GM19328 (cell line): ENCODE data around the gene MYH6.

Experiments
- ATAC-seq: cut with Tn5 transposase; IDR thresholded peaks from one replicate; pipeline ENCODE4 v1.9.1; 2021; ENCODE audit warnings: mild to moderate bottlenecking, moderate library complexity; ENCODE audit not compliant: unreplicated experiment

Gene MYH6

GRCh38 chr14:23379366-23380196 lies 28.5 kb downstream of the MYH6 start:
- no peak for ATAC-seq

DNA sequence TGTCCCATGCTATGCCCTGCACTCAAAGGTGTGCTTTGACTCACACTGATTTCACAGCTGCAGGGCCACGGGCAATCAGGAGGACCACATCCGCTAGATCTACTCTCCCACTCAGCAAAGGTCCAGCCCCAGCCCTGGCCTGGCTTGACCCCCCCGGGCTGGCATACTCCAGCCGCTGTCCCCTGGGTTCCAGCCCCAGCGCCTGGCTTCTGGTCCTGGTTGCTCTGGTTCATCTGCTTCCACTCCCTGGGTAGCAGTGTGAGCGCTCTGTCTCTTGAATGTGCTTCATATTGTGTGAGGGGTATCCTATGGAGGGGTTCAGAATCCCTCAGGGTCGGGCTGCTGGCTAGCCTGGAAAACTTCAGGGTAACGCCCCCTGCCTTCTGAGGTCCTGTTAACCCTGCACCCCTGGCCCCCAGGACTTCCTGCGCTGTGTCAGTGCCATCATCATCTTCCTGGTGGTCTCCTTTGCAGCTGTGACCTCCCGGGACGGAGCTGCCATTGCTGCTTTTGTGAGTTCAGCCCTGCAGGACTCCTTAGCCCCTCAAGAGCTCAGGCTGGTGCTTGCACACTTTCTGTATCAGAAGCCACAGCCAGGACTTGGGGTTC lies 29.4 kb downstream of the MYH6 start:
- no peak for ATAC-seq

DNA sequence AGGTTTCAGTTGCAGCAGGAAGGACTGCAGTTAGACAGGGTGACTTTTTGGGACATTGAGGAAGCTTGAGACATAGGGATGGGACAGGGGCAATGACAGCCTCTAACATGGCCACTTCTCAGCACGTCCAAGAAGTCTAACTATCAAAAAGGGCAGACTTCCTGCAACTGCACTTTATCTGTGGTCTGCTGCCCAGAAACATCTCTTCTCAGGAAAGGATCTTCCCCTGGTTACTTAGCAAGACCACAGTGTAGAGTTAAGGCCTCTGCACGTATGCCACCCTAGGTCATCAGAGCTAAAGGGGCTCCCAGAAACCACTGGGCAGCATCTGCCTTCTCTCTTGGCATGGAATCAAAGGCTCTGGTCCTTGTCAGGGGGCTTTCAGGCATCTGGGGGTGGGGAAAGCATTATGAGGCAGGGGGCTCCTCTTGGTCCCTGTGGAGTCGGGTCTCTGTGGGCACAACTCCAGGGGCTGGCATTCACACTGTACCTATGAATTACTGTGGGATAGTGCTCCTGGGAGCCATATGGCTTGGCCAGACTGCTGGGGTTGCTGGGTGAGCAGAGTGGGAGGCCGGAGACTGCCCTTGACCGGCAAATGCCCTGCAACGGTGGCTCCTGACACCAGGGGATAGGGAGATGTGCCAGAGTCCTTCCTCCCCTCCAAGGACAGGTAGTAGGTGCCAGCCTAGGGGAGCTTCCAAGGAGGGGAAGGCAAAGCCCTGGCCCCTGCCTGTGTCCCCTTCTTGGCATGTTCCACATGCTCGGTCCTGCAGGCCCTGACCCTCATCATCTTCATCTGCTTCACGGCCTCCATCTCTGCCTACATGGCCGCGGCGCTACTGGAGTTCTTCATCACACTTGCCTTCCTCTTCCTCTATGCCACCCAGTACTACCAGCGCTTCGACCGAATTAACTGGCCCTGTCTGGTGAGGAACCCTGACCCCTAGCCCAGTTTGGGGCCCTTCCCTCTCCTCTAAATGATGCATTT lies 30.2 kb downstream of the MYH6 start:
- ATAC-seq, result no peak

- no peak for ATAC-seq
These were observed 30.9 kb downstream of the MYH6 start for GRCh38 chr14:23377198-23377550.

DNA sequence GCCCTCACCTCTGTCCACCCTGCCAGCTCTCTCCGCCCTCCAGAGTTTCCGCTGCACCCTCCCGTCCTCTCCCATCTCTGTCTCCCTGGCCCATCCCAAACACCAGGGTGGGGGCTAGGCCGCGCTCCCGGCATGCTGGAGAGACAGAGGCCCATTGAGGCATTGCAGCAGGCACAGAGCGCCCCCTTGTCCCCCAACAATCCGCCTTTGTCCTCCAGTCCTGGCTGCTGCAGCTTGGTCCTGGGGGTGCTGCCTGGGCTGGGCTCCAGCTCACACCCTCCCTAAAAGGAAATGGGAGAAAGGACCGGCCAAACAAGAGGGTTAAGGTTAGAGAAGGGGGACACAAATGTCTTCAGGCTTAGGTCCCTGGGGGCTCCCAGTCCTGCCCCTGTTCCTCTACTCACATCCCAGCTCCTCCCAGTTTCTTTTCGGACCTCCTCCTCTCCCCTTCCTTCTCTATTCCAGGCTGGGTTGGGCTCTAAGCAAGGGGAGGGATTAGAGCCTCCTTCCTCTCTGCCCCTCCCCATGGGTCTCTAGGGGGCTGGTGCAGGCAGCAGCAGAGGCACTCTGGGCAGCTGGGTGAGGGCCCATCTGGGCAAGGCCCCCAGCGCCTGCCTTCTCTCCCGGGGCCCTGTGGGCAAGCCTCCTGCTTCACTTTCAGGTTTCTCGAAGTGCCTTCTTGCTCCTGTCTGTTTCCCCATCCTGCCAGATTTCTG lies 31.4 kb downstream of the MYH6 start, which contains the start of gene CMTM5:
TSS of gene CMTM5 (plus strand) at position 565 of the 716 bp plus-strand sequence. CDS start 206 bp downstream, outside the sequence.
- ATAC-seq, result no peak

DNA sequence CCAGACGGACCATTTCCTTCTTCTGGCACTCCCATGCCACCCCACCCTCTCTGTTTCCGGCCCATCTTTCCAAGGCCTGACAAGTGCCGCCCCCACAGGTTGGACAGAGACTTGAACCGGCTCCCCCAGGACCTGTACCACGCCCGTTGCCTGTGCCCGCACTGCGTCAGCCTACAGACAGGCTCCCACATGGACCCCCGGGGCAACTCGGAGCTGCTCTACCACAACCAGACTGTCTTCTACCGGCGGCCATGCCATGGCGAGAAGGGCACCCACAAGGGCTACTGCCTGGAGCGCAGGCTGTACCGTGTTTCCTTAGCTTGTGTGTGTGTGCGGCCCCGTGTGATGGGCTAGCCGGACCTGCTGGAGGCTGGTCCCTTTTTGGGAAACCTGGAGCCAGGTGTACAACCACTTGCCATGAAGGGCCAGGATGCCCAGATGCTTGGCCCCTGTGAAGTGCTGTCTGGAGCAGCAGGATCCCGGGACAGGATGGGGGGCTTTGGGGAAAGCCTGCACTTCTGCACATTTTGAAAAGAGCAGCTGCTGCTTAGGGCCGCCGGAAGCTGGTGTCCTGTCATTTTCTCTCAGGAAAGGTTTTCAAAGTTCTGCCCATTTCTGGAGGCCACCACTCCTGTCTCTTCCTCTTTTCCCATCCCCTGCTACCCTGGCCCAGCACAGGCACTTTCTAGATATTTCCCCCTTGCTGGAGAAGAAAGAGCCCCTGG lies 32.4 kb downstream of the MYH6 start:
- no peak for ATAC-seq

- ATAC-seq, result no peak
These were observed 35.0 kb downstream of the MYH6 start for GRCh38 chr14:23373041-23373440.

DNA sequence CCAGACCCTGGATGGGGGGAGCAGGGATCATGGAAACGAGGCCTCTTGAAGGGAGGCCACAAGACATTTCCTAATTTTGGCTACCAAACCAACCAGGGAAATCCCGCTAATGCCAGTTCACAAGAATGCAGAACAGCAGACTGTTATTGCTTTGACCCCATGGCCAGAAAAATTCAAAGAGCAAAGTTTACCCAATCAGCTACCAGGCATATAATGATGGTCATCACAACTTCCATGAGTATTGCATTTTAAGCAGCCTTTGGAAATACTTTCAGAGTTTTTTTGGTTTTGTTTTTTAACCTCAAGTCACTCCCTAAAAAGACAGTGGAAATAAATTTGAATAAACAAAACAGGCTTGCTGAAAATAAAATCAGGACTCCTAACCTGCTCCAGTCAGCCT lies 35.6 kb downstream of the MYH6 start, which contains the start of gene IL25:
TSS of gene IL25 (plus strand) at position 301 of the 400 bp plus-strand sequence.
- ATAC-seq, result no peak

GRCh38 chr14:23371865-23372264 lies 36.2 kb downstream of the MYH6 start:
- no peak for ATAC-seq

DNA sequence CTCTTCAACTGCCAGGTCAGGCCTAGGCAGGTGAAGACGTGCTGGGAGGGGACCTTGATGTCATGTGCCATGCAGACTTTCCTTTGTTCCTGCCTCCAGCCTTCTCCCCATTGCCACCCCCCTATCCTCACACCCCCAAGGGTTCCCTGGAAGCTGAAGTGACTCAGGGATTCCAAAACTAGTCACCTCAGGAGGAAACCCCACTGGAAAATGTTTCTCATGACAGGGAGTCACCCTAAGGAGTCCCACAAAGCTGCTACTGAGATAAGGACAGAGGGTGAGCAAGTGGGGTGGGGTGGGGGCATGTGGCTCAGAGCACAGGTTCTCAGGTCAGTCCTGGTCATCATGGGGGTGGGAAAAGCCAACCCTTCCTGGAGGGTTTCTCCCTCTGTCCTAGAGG lies 37.9 kb downstream of the MYH6 start:
- ATAC-seq, result no peak

- no peak for ATAC-seq
These were observed 41.6 kb downstream of the MYH6 start for GRCh38 chr14:23366426-23366921.

GRCh38 chr14:23365732-23366425 lies 42.2 kb downstream of the MYH6 start:
- ATAC-seq, result no peak

DNA sequence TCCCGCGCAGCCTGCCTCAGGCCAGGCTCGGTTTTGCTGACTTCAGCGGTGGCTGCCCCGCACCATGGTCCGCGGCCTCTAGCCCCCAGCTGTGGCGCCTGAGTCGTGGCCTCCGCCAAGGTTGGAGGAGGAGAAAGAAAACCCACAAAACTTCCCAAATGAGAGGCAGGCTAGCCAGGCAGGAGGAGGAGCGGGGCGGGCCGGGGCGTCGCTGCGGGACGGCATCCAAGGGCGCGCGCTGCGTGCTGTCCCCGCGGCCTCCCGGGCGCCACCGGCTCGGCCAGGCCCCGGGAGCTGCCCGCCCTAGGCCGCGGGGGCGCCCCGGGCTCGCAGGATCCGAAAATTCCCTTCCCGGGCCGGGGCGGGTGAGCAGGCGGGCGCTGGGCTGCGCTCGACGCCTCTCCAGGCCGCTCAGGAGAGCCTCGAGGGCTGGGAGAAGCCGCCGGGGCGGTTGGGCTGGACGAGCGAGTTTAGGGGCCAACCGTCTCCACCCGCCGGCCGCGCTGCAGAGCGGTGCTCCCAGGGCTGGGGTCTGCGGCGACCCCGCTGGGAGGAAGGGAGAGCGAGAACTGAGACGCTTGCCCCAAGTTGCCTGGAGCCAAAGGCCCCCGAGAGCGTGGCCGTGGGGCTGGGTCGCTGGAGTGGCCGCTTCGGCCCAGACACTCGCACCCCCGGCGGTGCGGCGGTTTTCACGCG lies 42.9 kb downstream of the MYH6 start, which contains the start of gene EFS:
TSS of gene EFS (minus strand) at position 137 of the 696 bp plus-strand sequence. CDS start 147 bp downstream, outside the sequence.
- no peak for ATAC-seq

DNA sequence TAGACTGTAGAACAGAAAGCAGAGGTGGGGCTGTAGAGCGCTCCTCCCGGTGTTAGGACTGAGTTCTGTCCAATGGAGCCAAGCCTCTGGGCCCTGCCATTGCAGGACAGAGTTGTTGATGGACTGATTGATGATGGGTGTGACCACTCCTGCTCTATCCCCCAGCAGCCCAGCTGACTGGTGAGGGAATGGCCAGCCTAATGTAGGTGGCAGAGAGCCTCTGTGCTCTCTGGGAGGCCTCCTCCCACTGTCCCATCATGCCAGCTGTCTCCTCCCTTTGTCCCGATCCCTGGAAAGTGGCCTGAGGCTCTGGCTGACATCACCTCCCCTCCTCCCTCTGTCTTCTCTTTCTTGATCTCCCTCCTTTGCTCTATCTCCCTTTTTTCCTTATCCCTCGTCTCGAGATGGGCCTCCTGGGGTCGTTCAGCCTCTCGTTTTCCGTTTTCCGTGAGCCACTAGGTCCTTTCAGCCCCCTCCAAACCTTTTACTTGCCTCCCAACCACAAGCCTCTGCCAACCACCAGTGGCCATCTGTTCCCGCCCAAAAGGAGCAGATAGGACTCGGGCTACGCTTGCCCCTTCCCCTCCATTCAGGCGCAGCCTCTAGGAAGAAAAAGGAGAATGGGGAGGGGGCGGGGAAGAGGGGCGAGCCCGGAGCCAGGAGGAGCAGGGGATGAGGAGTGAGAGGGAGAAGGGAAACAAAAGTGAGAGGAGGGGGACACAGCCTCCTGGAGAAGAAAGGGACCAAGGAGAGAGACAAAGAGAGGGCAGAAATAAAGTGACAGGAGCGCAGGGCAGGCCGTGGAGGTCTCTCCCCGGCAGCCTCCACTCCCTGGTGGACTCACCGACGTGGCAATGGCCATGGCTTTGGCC lies 43.7 kb downstream of the MYH6 start:
- ATAC-seq, result no peak

DNA sequence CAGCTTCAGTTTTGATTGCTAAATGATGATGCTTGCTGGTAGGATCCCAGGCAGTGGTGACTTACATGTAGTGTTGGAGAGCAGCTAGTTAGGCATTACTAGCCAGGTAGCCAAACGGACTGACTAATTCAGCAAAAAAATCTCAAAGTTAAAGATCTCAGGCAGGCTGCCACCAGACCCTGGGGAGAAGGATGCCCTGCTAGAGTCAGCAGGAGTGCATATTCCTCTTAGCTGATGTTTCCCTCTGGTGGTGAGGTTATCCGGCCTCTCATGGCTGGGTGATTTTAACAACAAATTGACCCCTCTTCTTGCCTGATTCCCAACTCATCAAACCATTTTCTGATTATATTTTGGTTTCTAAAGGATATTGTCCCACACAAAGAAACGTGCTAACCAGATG lies 45.9 kb downstream of the MYH6 start:
- ATAC-seq, result no peak

DNA sequence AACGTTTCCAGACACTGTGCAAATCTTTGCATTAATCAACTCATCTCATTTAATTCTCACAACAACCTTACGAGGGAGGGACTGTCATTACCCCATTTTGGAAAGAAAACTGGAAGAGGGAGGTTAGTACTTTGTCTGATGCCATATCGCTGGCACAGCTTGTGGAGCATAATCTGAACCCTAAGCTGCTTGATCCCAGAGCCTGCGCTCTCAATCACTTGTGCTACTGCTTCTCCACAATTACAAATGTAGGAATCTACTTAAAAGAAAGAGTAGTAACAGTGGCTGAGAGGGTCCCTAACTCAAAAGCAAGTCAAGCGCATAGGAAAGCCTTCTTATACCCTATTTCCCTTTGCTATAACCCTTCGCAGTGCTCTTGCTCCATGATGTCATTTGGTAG lies 46.3 kb downstream of the MYH6 start:
- ATAC-seq, result no peak

- no peak for ATAC-seq
These were observed 46.8 kb downstream of the MYH6 start for GRCh38 chr14:23361320-23361719.
